Naive thymus-derived CD8-positive, alpha-beta T cell (primary cell): ENCODE data around the gene SRD5A1. TPM values are rescaled to one million over a fixed set of nuclear protein-coding genes. Genes with fewer than 3 reads are reported as not detected.

Source experiments
- polyA plus RNA-seq, 3 donors: library from polyadenylated mRNA; unstranded; fragments of 300-500 nt; fragmentation: Illumina TruSeq; gene quantifications; one replicate each; pipeline ENCODE4 v1.2.3, GENCODE V29; 2021
- total RNA-seq, 8 experiments: library from RNA in 2 of 8; stranded (reverse) in 2 of 8; gene quantifications; one replicate each; pipeline ENCODE4 v1.2.3 and lab custom pipeline; 2021 to 2026

The SRD5A1 gene
- total and polyA plus RNA-seq, 5 experiments from 2014 or later = 4.3 to 9.4 (median 6.8) TPM

Other genes starting within 250 kb of the SRD5A1 start
- not detected for gene UBE2QL1, start 184.6 kb upstream of the SRD5A1 start, total RNA-seq
- gene UBE2QL1, start 184.6 kb upstream of the SRD5A1 start, polyA plus RNA-seq = not detected
- 10 to 100 TPM; 84.6 to 86.5 TPM for gene NSUN2, start 396 bp upstream of the SRD5A1 start, total RNA-seq
- gene NSUN2, start 396 bp upstream of the SRD5A1 start, polyA plus RNA-seq = 10 to 100 TPM; 18.3 to 48.7 (median 27.8) TPM
- gene TENT4A, start 80.0 kb downstream of the SRD5A1 start, total RNA-seq = 10 to 100 TPM; 49.6 to 53.7 TPM
- 1 to 10 TPM in 1 of 3 donors, under 1 TPM in 2; 0.72 to 1.2 (median 0.84) TPM for gene TENT4A, start 80.0 kb downstream of the SRD5A1 start, polyA plus RNA-seq